ENCODE measurements around the gene WNK1. TPM values are rescaled to one million over a fixed set of nuclear protein-coding genes. Genes with fewer than 3 reads are reported as not detected.

WNK1 gene
- total RNA-seq, 1 donor from 2014 or later = 160 TPM

DNA sequence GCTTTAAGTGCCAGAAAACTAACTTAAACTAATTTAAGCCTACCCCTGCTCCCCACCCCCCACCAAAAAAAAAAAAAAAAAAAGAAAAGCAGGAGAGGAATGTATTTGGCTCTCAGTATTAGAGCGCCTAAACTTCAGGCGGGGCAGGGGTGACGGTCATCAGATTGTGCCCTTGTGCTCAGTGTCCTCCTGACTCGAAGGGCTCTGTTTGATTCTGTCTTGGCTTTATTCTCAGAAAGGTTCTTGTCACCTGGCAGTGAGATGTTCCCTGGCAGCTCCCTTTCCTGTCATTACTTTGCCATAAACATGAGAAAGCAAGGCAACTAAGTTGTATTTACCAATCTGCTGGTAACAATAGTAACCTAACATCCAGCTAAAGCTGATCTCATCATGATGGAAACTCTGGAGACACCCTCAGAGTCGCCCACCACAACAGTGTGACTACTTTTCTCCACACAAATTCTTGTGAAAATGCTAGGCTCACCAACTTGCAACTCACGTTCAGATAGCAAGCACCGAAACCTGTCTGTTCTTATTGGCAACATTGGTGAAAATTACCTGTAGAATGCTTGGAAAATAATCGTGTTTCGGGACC, 39.0 kb upstream of the WNK1 start:
- no peaks in the 10 kb centered on the region for H3K9me3 Mint-ChIP-seq (ENCODE audit: unreplicated experiment)
- H3K4me3 Mint-ChIP-seq (ENCODE audit: unreplicated experiment) = no peak overlapping the region
- no peak for DNase-seq (ENCODE audit: low spot score)
- no peaks in the 10 kb centered on the region for H3K36me3 Mint-ChIP-seq (ENCODE audit: low read depth, unreplicated experiment)
- TF ChIP-seq, protein P1, sequence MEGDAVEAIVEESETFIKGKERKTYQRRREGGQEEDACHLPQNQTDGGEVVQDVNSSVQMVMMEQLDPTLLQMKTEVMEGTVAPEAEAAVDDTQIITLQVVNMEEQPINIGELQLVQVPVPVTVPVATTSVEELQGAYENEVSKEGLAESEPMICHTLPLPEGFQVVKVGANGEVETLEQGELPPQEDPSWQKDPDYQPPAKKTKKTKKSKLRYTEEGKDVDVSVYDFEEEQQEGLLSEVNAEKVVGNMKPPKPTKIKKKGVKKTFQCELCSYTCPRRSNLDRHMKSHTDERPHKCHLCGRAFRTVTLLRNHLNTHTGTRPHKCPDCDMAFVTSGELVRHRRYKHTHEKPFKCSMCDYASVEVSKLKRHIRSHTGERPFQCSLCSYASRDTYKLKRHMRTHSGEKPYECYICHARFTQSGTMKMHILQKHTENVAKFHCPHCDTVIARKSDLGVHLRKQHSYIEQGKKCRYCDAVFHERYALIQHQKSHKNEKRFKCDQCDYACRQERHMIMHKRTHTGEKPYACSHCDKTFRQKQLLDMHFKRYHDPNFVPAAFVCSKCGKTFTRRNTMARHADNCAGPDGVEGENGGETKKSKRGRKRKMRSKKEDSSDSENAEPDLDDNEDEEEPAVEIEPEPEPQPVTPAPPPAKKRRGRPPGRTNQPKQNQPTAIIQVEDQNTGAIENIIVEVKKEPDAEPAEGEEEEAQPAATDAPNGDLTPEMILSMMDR (IDR thresholded peaks at IDR 0.05; ENCODE audit: unreplicated experiment) = no peak
- H3K27ac Mint-ChIP-seq (ENCODE audit: unreplicated experiment) = peak overlapping the region; percentile 24
- peaks cover 1% of the 10 kb centered on the region for H3K27me3 Mint-ChIP-seq (ENCODE audit: unreplicated experiment)
- H3K4me1 Mint-ChIP-seq (ENCODE audit: unreplicated experiment) = no peaks in the 10 kb centered on the region

DNA sequence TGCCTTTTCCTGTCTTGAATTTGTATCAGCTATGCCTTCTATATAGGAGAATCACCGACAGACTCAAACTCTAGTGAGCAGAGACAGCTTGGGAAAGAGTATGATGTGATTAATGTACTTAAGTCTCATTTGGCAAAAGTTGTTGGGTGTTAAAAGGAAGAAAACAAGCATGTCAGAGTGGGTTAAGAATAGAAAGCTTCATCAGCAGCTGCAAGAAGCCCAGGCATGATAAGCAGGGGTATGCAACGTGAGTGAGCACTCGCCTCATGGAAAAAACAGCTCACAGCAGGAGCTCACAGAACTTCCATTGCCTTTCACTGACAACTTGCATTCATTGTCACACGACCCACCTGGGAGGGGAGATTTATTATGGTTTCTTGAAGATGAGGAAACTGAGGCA, 35.9 kb upstream of the WNK1 start:
- DNase-seq (ENCODE audit: low spot score) = no peak
- Mint-ChIP-seq H3K36me3 (ENCODE audit: low read depth, unreplicated experiment) (no peaks in the 10 kb centered on the region), H3K9me3 (ENCODE audit: unreplicated experiment) (no peaks in the 10 kb centered on the region), H3K27me3 (ENCODE audit: unreplicated experiment) (peaks cover 4% of the 10 kb centered on the region), H3K4me1 (ENCODE audit: unreplicated experiment) (peaks cover 9% of the 10 kb centered on the region), H3K4me3 (ENCODE audit: unreplicated experiment) (no peak overlapping the region), H3K27ac (ENCODE audit: unreplicated experiment) (no peak overlapping the region)
- TF ChIP-seq, protein P1 (IDR thresholded peaks at IDR 0.05; ENCODE audit: unreplicated experiment) = no peak

DNA sequence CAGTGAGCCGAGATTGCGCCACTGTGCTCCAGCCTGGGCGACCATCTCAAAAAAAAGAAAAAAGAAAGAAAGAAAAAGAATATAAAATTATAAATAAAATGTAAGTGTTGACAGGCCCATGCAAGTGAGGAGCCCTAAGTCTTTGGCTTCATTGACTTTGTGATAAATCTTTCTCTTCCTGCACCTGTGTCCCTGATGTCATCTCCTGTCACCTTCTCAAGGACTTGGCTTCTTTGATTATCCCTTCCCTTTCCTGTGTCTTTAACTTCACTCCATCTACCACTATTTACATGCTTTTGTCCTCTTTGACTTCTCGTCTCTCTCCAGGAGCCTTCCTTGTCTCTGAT, 33.6 kb upstream of the WNK1 start:
- peaks cover 4% of the 10 kb centered on the region for H3K27me3 Mint-ChIP-seq (ENCODE audit: unreplicated experiment)
- no peak overlapping the region for H3K4me3 Mint-ChIP-seq (ENCODE audit: unreplicated experiment)
- H3K36me3 Mint-ChIP-seq (ENCODE audit: low read depth, unreplicated experiment) = no peaks in the 10 kb centered on the region
- H3K9me3 Mint-ChIP-seq (ENCODE audit: unreplicated experiment) = no peaks in the 10 kb centered on the region
- TF ChIP-seq, protein P1 (IDR thresholded peaks at IDR 0.05; ENCODE audit: unreplicated experiment) = no peak
- H3K27ac Mint-ChIP-seq (ENCODE audit: unreplicated experiment) = no peak overlapping the region
- H3K4me1 Mint-ChIP-seq (ENCODE audit: unreplicated experiment) = peaks cover 13% of the 10 kb centered on the region
- no peak for DNase-seq (ENCODE audit: low spot score)

DNA sequence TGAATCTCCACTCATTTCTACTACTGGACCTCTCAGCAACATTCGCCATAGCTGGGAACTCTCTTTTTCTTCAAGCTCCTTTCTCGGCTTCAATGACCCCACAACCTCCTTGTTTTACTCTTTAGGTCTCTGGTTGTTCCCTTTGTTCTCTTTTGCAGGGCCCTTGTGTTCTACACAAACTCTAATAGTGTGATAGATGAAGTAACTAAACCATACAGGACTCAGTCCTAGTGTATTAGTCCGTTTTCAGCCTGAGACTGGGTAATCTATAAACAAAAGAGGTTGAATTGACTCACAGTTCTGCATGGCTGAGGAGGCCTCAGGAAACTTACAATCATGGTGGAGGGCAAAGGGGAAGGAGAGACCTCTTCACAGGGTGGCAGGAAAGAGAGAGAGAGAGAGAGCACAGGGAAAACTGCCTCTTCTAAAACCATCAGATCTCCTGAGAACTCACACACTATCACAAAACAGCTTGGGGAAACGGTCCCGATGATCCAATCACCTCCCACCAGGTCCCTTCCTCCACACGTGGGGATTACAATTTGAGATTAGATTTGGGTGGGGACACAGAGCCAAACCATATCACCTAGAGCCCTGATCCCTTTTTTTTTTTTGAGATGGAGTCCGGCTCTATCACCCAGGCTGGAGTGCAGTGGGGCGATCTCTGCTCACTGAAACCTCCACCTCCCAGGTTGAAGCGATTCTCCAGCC, 32.0 kb upstream of the WNK1 start:
- peak overlapping the region; percentile 9 for H3K27ac Mint-ChIP-seq (ENCODE audit: unreplicated experiment)
- H3K4me3 Mint-ChIP-seq (ENCODE audit: unreplicated experiment) = no peak overlapping the region
- H3K9me3 Mint-ChIP-seq (ENCODE audit: unreplicated experiment) = no peaks in the 10 kb centered on the region
- H3K36me3 Mint-ChIP-seq (ENCODE audit: low read depth, unreplicated experiment) = no peaks in the 10 kb centered on the region
- no peak for DNase-seq (ENCODE audit: low spot score)
- peaks cover 4% of the 10 kb centered on the region for H3K27me3 Mint-ChIP-seq (ENCODE audit: unreplicated experiment)
- H3K4me1 Mint-ChIP-seq (ENCODE audit: unreplicated experiment) = peaks cover 13% of the 10 kb centered on the region
- TF ChIP-seq, protein P1 (IDR thresholded peaks at IDR 0.05; ENCODE audit: unreplicated experiment) = no peak

DNA sequence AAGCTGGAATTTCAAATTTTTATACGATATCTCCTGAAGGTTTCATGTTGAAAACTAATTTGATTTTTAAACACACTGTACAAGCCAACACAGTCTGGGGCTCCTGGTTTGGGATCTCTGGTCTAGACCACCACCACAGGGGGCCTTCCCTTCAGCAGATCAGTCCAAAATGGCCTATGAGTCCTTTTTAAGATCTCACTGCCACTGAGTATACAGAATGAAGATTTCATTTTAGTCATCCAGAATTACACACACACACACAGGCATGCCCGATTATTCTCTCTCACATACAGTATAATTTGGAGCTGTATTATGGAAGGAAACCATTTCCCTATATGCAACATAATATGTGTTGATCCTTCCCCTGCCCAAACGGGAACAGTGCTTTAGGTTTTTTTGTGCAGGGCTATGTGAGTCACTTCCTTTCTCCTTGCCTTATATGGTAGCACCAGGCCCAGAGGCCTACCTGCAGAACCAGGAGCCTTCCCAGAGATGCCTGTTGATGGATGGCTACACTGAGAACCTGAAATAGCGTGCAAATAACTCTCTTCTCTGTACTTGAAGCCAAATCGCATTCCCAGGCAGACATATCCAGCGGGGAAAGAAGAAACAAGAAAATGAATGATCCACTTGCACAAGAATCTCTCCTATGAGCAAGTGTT, 28.1 kb upstream of the WNK1 start:
- Mint-ChIP-seq H3K9me3 (ENCODE audit: unreplicated experiment) (no peaks in the 10 kb centered on the region), H3K27me3 (ENCODE audit: unreplicated experiment) (peaks cover 1% of the 10 kb centered on the region), H3K4me1 (ENCODE audit: unreplicated experiment) (peaks cover 9% of the 10 kb centered on the region), H3K4me3 (ENCODE audit: unreplicated experiment) (no peak overlapping the region), H3K36me3 (ENCODE audit: low read depth, unreplicated experiment) (no peaks in the 10 kb centered on the region), H3K27ac (ENCODE audit: unreplicated experiment) (no peak overlapping the region)
- no peak for DNase-seq (ENCODE audit: low spot score)
- TF ChIP-seq, protein P1 (IDR thresholded peaks at IDR 0.05; ENCODE audit: unreplicated experiment) = no peak

All from endothelial cell (in vitro differentiated cells).